Measurements from ENCODE around the gene HSPB9.

HSPB9 gene

GRCh38 chr17:42117397-42118125 lies 5.0 kb upstream of the HSPB9 start:
- no peak for DNase-seq
- intact Hi-C loops (cut with DNase I), result loop anchor here (5.0 kb wide), 2 partner anchors 65 to 155 kb away; partner anchors contain the start of gene KCNH4

GRCh38 chr17:42118126-42118510 lies 4.5 kb upstream of the HSPB9 start:
- intact Hi-C loops (cut with DNase I), result loop anchor here (5.0 kb wide), 2 partner anchors 64 to 156 kb away; partner anchors contain the start of gene KCNH4
- DNase-seq, result no peak

GRCh38 chr17:42118545-42118944 lies 4.1 kb upstream of the HSPB9 start:
- intact Hi-C loops (cut with DNase I), result loop anchor here (5.0 kb wide), 2 partner anchors 64 to 156 kb away; partner anchors contain the start of gene KCNH4
- no peak for DNase-seq

GRCh38 chr17:42119301-42119700 lies 3.3 kb upstream of the HSPB9 start:
- no peak for DNase-seq
- intact Hi-C loops (cut with DNase I), result loop anchor here (5.0 kb wide), 2 partner anchors 63 to 157 kb away; partner anchors contain the start of gene KCNH4

DNA sequence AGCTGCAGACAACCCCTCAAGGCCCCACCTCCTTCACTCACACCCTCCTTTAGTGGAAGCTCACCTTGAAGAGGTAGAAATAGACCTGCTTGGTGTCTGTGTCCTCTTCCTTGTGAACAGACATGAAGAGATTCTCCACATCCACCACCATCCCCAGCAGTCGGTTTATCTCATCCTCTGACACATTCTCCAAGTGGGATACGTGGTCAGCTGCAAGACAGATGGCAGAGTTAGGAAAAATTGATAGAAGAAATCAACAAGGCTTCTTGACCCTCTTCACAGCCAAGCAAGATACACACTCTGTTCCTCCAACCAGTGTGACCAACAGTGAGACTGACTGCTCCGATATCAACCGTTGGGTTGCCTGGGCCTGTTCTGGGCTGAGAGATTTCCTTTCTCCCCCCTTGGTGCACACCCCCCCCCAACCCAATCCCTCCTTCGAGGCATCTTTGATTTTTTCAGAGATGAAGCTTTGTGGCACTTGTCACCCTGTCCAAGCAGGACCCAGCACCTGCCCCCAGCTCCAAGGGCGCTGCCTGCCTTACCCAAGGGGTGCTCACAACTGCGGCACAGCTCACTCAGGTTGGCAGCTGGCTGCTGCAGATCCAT lies 2.3 kb upstream of the HSPB9 start:
- DNase-seq, result no peak

GRCh38 chr17:42120770-42121769 lies 1.5 kb upstream of the HSPB9 start, which contains the start of gene KAT2A:
Gene KAT2A (minus strand): TSS chr17:42121367. CDS start chr17:42121304, 63 bp downstream.
- DNase-seq, result peak; percentile 82 to 98 (median 88)
- intact Hi-C loops (cut with DNase I), result loop anchor here (2.0 kb wide), 1 partner anchor 34 kb away; the partner anchor contains the start of gene RAB5C

More for the DNA sequence above, 2.3 kb upstream of the HSPB9 start:
- intact Hi-C loops (cut with DNase I), result loop anchor here (2.0 kb wide), 1 partner anchor 35 kb away; the partner anchor contains the start of gene RAB5C

GRCh38 chr17:42124256-42124655 lies 1.7 kb downstream of the HSPB9 start:
- no peak for DNase-seq
- intact Hi-C loops (cut with DNase I), result no loop called here

GRCh38 chr17:42125565-42125964 lies 3.0 kb downstream of the HSPB9 start:
- no peak for DNase-seq
- intact Hi-C loops (cut with DNase I), result no loop called here

- intact Hi-C loops (cut with DNase I), result no loop called here
- no peak for DNase-seq
These were observed 4.2 kb downstream of the HSPB9 start for GRCh38 chr17:42126836-42127235.

DNA sequence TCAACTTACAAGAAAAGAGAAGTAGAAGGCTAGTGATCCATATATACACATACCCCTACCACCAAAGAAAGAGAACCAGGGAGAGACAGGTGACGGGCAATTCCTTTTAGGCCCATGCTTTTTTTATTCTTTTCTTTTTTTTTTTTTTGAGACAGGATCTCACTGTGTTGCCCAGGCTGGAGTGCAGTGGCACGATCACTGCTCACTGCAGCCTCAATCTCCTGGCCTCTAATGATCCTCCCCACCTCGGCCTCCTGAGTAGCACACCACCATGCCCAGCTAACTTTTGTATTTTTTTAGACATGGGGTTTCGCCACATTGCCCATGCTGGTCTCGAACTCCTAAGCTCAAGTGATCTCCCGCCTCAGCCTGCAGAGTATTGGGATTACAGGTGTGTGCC lies 4.8 kb downstream of the HSPB9 start:
- intact Hi-C loops (cut with DNase I), result no loop called here
- DNase-seq, result no peak

- intact Hi-C loops (cut with DNase I), result no loop called here
- DNase-seq, result peak in 1 of 10 donors; percentile 16
These were observed 6.7 kb downstream of the HSPB9 start for GRCh38 chr17:42129109-42129837.

DNA sequence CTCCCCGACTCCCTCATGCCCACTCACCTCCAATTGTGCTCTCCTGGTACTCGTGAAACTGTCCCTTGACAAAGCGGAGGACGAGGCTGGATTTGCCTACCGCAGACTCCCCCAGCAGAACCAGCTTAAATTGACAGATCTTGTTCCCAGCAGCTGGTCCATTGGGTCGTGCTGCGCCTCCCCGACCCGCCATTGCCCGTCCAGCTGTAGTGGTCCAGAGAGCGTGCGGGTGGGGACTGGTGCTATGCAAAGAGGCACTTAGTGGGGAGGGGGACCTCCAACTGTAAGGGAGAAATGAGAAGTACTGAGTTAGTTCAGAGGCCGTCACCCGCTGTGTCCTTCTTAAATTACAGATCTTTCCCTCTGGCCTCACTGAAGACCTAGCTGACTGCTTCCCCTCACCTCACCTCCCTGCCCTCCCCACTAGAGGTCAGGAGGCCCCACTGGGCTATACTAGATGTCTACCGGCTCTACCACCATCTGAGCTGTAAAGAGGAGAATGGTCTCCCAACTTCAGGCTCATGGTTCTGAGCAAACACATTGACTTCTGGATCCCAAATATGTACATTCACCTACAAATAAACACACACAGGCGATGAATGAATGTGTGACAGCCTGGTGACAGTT lies 7.8 kb downstream of the HSPB9 start:
- intact Hi-C loops (cut with DNase I), result no loop called here
- peak in 1 of 10 donors; percentile 17 for DNase-seq

GRCh38 chr17:42131232-42131631 lies 8.6 kb downstream of the HSPB9 start:
- intact Hi-C loops (cut with DNase I), result no loop called here

GRCh38 chr17:42131981-42132432 lies 9.4 kb downstream of the HSPB9 start:
- DNase-seq, result no peak
- intact Hi-C loops (cut with DNase I), result no loop called here

More at GRCh38 chr17:42131232-42131631, 8.6 kb downstream of the HSPB9 start:
- no peak for DNase-seq

DNA sequence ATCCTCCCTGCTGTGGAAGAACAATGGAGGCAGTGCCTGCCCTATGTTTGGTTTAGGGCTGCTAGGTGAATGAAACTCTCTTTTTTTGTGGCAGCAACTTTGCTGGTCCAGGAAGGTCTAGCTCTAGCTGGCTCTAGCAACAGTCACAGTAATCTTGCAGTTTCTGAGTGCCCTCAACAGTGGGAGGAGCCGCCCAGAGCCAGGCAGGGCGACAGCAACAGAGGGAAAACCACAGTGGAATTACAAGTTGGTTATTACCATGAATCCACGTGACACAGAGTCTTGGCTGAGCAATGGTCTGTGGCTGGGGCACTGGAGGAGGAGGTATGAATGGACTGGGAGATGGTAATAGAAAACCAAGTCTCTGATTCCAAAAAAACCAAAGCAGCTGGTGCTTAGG lies 10.3 kb downstream of the HSPB9 start:
- intact Hi-C loops (cut with DNase I), result no loop called here
- DNase-seq, result peak in 8 of 10 donors; percentile 46 to 94 (median 63)

DNA sequence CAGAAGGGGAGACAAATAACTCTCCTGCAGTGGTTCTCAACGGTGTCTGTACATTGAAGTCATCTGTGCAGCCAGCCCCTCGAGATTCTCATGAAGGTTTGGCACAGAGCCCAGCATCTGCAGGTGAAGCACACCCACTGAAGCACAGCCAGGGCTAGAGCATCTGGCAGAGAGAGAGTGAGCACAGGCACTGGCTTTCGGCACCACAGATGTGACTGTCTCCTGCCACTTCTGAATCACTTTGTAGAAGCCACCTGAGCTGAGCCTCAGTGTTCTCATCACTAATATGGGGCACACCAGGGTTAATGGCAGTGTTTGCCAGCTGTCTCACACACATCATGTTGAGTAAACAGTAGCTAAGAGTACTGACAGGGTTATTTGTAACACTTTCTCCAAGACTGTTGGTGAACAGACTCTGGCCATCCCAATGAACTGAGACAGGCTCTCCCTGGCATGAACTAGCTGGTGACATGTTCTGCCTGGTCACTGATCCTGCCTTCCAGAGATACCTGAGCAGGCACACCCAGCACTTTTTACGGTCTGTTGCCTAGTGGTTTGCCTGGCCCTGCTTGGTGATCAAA lies 10.9 kb downstream of the HSPB9 start:
- no peak for DNase-seq
- intact Hi-C loops (cut with DNase I), result no loop called here

- DNase-seq, result no peak
- intact Hi-C loops (cut with DNase I), result no loop called here
These were observed 12.5 kb downstream of the HSPB9 start for GRCh38 chr17:42135151-42135550.
